GM21447 (cell line): Measurements from ENCODE around the gene CHD1L.
"Not testable (repeated sequence)": the region's sequence is repeated elsewhere in the genome, so short reads cannot be mapped to it uniquely, and the experiment has no call there.

Experiments
- ATAC-seq: cut with Tn5 transposase; IDR thresholded peaks from one replicate; pipeline ENCODE4 v1.9.1; 2021; ENCODE audit not compliant: unreplicated experiment

The CHD1L gene

DNA sequence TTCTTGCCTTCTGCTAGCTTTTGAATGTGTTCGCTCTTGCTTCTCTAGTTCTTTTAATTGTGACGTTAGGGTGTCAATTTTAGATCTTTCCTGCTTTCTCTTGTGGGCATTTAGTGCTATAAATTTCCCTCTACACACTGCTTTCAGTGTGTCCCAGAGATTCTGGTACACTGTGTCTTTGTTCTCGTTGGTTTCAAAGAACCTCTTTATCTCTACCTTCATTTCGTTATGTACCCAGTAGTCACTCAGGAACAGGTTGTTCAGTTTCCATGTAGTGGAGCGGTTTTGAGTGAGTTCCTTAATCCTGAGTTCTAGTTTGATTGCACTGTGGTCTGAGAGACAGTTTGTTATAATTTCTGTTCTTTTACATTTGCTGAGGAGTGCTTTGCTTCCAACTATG is 11.5 kb upstream of the CHD1L start:
- ATAC-seq, result not testable (repeated sequence)

DNA sequence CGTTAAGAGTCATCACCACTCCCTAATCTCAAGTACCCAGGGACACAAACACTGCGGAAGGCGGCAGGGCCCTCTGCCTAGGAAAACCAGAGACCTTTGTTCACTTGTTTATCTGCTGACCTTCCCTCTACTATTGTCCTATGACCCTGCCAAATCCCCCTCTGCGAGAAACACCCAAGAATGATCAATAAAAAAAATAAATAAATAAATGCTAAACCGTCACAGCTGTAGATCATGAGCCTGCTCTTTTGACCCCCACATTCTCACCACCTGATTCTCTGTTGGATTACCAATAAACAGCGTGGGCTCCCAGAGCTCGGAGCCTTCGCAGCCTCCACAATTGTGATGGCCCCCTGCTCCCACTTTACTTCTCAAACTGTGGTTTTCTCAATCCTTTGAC is 8.6 kb upstream of the CHD1L start:
- ATAC-seq, result not testable (repeated sequence)

- ATAC-seq, result no peak
These were observed 6.7 kb upstream of the CHD1L start for GRCh38 chr1:147235822-147236221.

DNA sequence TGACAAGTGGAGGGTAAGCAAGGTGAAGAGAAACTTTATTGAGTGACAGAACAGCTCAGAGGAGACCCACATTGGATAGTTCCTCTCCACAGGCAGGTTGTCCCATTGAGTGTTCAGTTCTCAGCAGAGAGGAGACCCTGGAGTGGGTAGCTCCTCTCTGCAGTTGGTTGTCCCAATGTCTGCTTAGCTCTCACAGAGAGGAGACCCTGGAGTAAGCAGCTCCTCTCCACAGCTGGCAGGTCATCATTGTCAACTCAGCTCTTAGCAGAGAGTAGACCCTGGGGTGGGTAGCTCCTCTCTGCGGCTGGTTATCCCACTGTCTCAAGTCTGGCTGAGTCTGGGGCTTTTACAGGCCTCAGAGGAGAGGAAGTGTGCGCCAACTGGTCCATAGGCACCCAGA is 6.0 kb upstream of the CHD1L start:
- ATAC-seq, result no peak

DNA sequence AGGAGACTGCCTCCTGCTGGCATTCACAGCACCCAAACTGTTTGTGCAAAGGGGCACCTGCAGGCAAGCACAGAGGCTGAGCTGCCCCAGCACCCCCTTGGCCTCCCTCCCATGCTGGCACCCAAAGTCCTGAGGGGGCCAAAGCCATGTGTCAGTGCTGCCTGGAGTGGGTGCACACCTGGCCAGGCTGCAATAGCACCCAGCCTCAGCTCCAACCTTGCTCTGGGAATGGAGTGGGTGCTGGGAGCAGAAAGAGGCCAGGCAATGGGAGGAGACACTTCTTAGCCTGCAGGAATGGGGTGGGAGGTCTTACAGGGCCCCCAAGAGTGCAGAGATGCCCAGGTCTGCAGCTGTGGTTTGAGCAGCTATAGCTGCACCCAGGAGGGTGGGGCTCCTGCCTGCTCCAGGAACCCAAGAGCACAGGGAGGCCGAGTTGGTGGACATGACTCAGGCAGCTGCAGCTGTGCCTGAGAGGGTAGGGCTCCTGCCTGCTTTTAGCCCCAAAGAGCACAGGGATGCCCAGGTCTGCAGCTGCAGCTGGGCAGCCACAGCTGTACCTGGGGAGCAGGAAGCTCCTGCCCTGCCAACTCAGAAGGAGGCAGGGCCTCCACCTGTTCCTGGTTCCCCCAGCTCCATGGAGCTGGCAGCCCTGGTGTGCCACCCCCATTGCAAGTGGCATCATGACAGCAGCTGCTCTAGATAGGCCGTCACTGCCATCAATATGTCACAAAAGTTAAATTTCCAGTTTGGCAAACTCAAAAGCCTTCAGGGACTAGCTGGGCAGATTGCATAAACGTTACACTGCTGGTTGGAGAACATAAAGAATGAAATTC is 5.3 kb upstream of the CHD1L start:
- no peak for ATAC-seq

DNA sequence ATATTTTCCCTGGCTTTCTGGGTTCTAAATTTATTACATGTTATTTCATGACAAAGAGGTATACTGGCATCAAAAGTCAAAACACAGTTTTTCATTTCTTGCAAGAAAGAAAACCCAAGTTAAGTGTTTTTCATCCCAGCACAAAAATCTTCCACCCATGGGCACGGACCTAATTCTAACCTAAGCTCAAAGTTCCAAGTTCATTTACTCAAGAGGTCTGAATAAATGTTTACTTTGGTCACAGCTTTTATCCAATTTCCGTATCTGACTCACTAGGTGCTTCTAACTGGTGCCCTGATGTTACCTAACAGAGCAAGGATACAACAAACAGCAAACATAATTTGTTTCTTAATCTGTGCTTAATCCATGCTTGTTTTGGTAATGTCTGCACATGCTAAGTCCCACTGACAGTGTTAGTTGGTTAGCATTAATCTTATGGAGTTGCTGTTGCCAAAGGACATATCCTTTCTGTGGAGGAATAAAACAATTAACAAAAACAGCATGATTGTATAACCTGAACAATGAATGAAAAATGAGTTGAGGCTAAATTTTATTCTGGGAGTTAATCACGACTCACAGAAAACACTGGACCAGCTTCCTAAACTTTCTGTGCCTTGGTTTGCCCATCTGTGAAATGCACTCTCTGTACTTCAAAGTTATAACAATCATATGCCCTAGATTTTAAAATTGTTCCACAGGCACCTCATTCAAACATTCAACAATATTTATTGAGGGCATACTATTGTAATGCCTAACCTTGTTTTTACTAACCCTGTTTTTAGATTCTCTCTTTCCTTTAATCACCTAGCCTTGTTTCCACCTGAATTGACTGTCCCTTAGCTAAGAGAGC is 4.2 kb upstream of the CHD1L start:
- ATAC-seq, result no peak

- ATAC-seq, result no peak
These were observed 3.3 kb upstream of the CHD1L start for GRCh38 chr1:147238925-147239820.

GRCh38 chr1:147240131-147240721 is 2.3 kb upstream of the CHD1L start:
- not testable (repeated sequence) for ATAC-seq

DNA sequence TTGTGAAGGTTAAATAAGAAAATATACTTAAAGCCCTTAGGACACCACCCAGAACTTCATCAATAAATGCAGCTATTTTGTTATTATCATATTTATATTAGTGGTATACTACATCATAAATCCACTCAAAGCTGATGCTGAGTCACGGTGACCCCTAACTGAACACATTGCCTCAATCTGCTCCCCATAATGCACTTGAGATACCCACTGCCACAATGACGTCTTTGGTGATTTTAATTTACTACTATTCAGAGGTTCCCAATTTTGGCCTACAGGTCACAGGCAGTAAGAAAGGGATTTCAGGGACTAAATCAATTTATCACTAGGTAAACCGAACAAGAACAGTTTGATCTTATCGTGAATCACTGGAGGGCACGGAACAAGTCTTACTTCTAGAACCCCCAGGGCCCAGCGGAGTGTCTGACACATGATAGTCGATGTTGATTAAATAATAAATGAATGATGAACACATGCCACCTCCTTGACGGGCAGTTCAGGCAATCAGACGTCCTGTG is 493 bp upstream of the CHD1L start:
- no peak for ATAC-seq

GRCh38 chr1:147243228-147243685 is 773 bp downstream of the CHD1L start:
- peak; percentile 30 for ATAC-seq

DNA sequence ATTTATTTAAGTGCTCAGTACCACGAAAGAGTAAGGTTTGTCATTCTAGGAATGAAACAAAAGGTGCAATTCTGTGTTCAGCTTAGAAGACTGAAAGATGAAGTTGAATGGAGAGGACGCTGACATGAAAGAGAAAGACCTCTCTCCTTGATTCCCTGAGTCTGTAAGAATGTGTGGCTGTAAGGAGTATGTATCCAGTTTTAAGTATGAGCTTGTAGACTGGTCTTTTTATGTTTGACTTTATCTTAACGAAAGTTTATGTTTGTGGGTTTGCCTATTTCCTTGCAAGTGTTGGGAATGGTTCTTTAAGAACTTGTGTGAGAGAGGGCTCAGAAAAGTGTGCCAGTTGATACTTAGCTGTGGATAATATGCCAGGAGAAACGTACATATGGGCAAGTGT is 1.4 kb downstream of the CHD1L start:
- ATAC-seq, result no peak

- ATAC-seq, result no peak
These were observed 2.6 kb downstream of the CHD1L start for GRCh38 chr1:147245129-147245528.

GRCh38 chr1:147245586-147246021 is 3.1 kb downstream of the CHD1L start:
- no peak for ATAC-seq

DNA sequence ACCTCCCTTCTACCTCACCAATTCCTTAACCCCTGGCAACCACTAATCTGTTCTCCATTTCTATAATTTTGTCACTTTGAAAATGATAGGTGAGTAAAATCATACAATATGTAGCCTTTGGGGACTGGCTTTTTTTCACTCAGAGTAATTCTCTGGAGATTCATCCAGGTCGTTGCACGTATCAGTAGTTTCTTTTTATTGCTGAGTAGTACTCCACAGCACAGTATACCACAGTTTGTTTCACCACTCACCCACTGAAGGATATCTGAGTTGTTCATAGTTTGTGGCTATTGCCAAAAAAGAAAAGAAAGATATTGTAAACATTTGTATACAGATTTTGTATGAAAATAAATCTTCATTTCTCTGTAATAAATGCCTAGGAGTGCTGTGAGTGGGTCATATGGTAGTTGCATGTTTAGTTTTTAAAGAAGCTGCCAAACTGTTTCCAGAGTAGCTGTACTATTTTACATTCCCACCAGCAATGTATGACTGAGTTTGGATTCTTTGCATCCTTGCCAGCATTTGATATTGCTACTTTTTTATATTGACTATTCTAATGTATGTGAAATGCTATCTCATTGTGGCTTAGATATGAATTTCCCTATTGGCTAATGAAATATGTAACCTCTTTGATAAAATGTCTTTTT is 3.7 kb downstream of the CHD1L start:
- no peak for ATAC-seq

DNA sequence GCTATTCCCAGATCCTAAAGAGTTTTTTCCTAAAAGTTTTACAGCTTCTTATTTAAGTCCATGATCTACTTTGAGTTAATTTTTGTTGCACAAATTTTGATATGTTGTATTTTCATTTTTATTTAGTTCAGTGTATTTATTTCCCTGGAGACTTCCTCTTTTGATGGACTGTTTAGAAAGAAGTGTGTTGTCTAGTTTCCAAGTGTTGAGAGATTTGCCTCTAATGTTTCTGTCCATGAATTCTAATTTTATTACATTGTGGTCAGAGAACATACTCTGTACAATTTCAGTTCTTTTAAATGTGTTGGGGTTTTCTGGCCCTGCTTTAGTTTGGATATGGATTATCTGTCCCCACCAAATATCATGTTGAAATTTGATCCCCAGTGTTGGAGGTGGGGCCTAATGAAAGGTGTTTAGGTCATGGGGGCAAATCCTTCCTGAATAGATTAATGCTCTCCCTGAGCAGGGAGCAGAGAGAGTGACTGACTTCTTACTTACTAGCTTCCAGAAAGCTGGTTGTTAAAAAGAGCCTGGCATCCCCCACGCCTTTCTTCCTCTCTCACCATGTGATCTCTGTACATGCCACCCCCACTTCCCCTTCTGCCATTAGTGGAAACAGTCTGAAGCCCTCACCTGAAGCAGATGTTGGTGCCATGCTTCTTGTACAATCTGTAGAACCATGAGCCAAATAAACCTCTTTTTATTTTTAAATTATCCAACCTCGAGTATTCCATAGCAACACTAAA is 4.6 kb downstream of the CHD1L start:
- no peak for ATAC-seq

GRCh38 chr1:147247656-147248238 is 5.3 kb downstream of the CHD1L start:
- ATAC-seq, result no peak

DNA sequence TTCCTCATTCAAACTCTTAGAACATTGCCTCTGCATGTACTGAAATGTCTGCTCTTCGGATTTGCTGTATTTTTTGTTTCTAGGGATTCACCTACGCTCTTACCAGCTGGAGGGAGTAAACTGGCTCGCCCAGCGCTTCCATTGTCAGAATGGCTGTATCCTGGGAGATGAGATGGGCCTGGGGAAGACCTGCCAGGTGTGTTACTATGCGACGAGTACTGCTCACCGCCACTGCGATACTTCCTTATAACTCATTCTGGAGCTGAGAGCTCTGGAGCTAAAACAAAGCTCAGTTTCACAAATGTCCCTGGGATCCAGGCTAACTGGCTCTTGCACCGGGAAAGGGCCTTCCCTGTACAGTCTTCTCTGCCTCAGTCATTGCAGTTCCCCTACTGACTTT is 10.1 kb downstream of the CHD1L start:
- no peak for ATAC-seq

DNA sequence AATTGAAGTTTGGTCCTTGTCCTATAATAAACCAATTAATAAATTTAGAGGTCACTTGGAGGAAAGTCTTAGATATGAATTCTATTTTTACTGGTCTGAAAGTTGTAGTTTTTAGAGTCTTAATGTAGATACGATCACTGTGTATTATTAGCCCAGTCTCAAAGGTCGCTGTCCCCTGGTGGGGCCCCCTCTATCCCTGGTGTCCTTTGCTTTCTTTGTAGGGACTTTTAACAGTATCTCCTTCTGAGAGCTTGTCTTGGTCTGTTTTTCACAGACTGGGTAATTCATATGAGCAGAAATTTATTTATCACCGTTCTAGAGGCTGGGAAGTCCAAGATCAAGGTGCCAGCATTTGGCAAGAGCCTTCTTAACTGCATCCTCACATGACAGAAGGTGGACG is 18.5 kb downstream of the CHD1L start:
- ATAC-seq, result no peak
